NCI-H2171 (cell line): ENCODE results near the gene PRPF38B.
"Not testable (repeated sequence)": the region's sequence is repeated elsewhere in the genome, so short reads cannot be mapped to it uniquely, and the experiment has no call there.

Source experiments
- DNase-seq: peaks from one replicate; lab custom pipeline; 2025; lab: John Stamatoyannopoulos, UW

The PRPF38B gene

DNA sequence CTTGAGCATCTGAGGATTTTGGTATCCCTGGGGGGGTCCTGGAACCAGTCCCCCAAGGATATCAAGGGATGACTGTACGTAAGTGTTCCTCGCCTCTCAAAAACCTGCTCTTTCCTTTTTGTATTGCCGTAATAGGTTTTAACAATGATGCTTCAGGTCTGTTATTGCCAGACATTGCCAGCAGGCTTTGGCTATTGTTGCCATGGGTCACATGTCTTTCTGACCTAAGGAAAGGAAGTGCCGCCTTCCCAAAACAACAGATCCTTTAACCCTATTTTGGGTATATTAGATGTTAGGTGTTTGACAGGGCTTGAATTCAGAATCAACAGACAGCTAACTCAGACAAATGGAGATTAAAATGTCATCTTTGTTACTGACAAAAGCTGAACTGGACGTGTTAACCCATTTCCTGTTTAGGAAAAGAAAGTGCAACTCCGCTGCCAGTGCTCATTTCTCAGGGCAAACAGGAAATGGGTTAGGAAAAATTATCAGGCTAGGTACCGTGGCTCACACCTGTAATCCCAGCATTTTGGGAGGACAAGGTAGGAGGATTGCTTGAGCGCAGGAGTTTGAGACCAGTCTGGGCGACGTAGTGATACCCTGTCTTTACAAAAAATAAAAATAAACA, 12.4 kb upstream of the PRPF38B start:
- DNase-seq = no peak

DNA sequence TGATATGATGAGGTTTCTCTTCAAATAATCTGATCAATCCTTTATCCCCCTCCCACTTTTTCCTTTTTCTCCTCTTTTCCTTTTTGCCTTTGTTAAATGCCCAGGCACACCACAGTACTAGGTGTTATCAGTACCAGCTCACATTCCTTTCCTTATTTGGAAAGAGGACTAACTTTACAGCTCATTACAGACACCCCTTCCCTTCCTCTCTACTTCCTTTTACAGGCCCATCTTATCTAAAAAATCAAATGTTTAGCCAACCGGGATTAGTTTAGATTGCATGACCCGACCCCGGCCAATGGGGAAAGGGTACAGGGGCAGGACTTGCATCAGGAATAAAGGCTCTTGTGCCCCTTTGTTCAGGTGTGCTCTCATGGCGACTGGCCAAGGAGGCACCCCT, 10.4 kb upstream of the PRPF38B start:
- not testable (repeated sequence) for DNase-seq

DNA sequence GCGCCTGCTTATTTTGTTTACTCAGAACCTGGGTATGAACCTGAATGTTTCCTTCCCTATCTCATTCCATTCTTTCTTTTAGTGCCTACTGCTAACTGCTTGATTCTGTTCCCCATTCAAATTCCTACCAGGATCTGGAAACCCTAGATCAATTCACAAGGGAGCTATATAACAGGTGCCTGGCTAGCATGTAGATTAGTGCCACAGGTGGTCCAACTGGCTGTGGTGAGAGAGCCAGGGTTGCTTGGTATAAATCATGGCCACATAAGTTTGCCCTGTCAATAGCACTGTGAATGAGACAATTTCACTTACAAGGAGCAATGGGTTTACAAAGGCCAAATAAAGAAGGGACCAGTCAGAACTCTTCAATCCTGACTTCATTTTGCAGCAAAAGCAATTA, 6.6 kb upstream of the PRPF38B start:
- DNase-seq = peak; percentile 15

DNA sequence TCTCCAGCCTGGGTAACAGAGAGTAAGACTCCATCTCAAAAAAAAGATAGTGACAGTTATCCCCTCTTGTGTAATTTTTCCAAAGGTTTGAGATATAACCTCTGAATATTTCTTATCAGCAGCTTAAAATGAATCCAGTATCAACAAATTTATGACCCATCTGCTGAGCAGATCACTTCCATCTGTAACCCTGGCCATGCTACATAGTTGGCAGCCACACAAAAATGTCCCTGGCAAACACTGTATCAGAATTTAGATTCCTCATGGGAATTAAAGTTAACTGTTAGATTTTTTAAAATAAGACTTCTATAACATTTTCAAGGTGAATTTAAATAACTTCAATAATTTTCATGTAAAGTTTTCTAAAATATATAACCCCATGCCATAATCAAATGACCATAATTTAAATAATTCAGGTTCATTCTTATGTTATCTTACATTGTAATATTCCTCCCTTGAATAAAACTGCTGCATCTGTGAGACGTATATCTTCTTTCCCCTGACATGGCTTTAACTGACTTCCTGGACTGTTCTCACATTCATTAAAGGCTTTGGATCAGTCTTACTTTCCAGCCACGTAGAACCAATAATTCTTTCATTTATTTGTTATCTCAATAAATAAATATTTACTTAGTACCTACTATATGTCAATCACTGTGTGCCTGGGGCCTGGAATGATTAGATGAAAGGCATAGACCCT, 5.3 kb upstream of the PRPF38B start:
- no peak for DNase-seq

DNA sequence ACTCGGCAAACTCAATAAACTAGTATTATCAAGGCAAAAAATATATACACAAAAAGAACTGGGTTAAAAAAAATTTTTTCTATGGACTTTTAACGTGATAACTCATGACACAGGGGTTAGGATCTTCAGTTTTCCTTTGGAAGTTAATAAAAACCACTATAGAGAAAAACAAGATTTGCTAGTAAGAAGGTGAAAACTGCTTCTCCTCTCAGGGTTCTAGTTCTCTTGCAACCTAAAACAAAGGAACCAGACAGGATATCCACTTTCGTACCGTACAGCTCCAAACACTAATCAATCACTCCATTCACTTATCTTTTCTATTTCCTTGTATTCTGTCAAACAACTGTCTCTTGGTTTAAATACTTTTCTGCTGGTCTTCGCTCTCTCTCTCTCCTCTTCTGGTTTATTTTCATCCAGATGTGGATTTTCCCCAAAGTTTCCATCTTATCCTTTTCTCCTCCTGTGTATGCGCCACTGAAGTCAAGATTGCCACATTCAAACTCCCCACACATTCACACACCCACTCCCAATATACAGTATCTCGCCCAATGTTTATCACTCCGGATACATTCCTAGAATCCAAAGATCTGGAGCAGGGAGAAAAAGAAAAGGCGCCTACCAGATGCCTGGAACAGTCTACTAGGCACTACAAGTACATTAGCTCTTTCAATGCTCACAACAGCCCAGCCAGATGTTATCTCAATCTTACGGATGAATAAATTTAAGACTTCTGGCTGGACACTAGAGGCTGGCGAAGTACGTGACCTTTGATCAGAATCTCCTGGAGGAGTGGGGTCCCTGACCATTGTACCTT, 775 bp upstream of the PRPF38B start:
- no peak for DNase-seq

DNA sequence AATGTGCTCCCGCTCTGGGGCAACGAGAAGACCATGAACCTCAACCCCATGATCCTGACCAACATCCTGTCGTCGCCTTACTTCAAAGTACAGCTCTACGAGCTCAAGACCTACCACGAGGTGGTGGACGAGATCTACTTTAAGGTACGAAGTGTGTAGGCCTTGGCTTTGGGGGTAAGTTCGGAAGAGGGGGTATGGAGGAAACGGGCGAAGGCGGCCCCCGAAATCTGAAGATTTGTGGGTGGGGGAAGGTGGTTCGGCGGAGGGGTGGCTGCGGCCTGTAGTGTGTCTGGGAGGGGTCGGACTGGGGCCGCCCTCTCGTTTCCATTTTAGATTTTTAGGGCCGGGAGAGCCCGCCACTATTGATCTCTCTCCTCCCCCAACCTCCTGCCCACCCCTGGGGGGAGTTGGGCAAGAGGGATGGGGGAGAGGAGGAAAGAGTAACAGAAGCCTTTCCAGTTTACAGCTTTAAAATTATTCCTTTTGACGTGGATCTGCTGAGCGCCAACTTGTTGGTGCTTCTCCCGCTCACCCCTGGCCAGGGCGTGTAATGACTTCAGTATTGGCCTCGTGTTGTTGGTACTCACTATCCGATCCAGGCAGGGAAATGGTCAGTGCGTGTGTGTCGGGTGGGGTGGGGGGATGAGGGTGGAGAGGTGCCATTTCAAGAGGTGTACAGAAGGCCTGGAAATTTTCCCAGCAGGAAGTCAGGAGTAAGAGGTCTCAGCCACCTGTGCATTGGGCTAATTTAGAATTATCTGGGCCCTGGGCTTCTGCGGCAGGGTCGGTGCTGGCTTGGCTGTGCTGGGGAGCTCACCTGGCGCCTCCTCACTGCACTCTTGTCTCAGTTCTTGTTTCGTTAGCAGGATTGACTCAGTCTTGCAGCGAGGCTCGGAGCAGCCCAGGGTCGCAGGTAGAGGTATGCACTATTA, 880 bp downstream of the PRPF38B start:
- DNase-seq = peak; percentile 58

DNA sequence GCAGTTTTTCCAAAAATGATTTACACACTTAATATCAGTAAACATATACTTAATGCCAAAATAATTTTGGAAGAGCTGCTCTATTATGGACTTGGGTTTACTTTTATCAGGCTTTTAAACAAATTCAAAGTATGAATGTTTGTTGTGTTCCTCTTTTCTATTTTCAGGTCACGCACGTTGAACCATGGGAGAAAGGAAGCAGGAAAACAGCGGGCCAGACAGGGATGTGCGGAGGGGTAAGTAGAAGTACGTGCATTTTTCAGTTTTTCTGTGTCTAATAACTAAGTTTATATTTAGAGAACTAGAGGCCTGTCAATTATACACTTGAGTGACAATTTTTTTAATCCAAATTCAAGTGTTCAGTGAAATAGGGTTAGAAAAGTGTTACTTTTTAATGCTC, 3.4 kb downstream of the PRPF38B start:
- DNase-seq = no peak

DNA sequence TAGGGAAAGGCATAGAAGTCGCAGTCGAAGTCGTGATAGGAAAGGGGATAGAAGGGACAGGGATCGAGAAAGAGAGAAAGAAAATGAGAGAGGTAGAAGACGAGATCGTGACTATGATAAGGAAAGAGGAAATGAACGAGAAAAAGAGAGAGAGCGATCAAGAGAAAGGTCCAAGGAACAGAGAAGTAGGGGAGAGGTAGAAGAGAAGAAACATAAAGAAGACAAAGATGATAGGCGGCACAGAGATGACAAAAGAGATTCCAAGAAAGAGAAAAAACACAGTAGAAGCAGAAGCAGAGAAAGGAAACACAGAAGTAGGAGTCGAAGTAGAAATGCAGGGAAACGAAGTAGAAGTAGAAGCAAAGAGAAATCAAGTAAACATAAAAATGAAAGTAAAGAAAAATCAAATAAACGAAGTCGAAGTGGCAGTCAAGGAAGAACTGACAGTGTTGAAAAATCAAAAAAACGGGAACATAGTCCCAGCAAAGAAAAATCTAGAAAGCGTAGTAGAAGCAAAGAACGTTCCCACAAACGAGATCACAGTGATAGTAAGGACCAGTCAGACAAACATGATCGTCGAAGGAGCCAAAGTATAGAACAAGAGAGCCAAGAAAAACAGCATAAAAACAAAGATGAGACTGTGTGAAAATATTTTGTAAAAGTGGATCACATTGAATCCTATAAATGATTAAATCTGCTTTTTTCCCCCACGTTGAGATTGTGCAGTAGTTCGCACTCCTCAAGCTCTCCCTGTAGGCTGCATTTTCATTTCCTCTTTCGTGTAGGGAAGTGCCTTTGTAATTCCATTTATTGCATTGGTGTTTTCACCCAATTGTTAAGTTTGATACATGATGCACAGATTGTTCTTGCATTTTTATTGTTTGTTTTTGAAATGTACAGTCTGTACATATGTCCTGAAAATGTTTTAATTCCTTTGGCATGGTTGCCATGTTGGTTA, 7.5 kb downstream of the PRPF38B start:
- no peak for DNase-seq

DNA sequence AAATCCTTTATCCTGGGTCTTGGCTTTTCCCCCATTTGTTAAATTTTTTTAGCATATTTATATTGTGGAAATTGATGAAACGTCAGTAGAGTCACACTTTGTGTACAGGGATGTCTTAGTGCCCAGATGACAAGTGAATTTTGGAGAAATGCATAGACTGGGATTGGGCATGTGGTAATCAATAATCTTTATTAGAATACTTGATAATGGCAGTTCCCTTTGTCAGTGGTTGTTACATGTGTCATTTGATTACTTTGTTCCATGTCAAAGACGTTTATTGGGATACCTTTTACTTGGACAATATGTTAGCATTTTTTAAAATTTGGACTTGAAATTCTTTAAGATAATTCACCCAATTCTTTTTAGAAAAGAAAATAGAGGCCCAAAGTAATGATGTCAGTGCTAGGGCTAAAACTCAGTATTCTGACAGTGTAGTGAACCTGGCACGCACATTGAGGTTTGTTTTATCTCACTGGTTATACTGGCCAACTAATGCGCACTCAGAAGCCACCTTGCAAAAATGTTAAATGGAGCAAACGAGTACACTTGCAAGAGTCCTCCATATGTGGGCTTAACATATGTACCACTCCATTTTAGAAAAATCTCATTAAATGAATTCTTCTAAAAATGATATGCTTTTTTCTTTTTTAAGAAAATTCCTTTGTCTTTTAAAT, 9.2 kb downstream of the PRPF38B start:
- DNase-seq = no peak

DNA sequence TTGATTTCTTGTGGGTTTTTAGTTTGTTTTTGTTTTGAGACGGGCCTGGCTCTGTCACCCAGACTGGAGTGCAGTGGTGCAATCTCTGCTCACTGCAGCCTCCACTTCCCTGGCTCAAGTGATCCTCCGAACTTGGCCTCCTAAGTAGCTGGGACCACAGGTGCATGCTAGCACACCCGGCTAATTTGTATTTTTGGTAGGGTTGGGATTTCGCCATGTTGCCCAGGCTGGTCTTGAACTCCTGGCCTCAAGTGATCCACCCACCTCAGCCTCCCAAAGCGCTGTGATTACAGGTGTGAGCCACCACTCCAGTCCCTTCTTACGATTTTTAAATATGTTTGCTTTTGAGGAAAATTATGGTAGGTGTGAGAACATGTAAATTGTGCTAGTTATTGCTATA, 10.0 kb downstream of the PRPF38B start:
- not testable (repeated sequence) for DNase-seq

DNA sequence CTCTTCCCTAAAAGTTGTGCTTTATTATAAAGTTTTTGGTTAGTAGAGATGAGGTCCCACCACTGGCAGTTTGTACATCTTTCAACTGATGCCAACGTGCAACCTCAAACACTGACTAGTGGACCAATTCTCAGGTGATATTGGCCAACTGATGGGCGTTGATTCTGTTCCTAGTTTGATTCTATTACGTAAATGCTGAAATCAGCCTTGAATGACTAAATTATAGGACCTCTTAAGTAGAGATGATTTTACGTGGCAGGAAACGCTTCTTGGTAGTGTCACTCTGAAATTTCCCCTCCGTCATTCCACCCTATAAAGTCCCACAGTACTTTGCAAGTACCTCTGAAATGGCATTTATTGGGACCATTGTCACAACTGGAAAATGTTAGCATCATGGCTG, 11.8 kb downstream of the PRPF38B start:
- no peak for DNase-seq

DNA sequence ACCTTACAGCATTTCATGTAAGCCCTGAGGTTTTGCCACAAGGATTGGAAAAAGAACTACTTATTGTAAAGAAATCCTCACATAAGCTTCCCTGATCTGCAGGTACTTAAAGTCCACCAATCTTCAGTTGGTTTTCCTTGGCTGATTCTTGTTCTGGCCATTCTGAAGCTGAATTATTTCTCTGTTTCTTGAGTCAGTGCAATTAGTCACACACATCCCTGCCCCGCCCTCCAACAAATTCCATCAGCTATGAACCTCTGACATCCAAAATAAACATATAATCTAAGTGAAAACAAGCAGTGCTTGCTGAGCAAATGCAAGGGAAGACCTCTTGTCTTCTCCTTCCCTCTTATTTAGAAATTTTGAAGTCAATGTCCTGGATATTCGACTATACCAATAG, 12.4 kb downstream of the PRPF38B start:
- DNase-seq = no peak

DNA sequence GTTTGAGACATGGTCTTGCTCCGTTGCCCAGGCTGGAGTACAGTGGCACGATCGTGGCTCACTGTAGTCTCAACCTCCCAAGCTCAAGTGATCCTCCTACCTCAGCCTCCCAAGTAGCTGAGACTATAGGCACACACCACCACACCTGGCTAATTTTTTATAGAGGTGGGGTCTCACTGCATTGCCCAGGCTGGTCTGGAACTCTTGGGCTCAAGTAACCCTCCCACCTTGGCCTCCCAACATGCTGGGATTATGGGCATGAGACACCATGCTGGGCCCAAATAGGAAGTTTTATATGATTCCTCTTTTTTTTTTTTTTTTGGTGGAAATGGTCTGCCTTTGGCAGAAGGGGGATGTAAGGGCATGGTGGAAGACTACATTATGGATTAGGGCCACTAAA, 14.5 kb downstream of the PRPF38B start:
- DNase-seq = no peak

DNA sequence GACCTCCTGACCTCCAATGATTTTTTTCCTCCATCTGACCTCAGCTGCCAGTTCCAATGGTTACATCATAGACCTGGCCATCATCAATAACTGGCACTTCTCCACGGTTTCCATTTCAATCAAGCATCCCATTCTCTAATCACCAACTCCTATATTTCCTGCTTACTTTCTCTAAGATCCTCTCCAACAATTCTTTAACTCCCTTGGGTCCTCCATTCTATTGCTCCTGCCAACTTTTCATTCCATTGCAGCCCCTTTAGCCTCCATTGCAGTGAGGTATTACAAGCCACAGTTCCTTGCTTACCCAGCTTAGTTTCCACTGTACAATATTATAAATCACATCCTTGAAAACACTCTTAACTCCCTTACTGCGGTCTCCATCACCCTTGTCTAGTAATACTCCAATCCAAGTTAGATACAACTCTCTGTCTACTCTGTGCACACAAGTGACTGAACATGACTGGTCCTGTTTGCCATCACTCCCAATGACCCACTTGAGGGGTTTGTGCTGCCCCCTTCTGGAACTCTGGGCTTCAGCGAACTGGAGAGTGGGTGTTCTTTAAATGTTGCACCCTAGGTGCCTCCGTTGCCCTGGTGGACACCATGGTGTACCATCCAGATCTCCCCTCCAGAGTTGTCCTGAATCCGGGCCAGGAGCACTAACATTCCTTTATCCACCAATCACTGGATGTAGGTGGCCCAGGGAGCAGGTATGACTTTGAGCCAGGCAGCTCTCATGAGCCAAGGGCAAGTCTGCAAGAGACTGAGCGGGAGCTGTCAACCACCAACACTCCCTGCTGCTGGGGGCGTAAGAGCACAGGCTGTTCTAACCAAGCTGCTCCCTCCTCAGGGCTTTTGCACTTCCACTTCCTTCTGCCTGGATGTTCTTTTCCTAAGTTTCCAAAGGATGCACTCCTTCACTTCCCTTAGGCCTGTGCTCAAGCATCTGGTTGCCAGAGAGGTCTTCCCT, 16.9 kb downstream of the PRPF38B start:
- no peak for DNase-seq

DNA sequence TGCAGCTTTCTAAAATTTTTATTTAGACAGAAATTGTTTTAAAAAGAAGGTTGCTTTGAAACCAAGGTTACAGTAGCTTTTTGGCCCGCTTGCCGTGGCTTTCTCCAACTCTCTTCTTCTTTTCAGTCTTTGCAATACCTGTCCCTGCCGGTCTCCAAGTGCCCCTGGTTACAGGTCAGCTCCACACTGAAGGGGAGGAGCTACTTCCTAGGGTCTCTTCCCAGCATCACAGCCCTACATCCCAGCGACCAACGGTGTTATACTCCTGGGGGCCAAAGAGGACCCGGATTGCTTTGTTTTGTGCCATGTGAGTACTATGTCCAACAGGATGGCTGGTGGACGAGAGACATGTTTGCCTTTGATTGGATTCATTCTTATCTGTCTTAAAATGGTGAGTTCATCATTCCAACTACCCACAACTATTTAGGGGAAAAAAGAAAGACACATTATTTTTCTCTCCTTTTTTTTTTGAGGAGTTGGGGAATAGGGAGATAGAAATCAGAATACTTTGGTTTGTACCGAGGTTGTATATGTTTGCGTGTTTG, 20.6 kb downstream of the PRPF38B start, which contains the start of gene FNDC7:
TSS of gene FNDC7 (plus strand) at position 303 of the 545 bp plus-strand sequence. CDS start at position 329, 26 bp downstream.
- DNase-seq = no peak

DNA sequence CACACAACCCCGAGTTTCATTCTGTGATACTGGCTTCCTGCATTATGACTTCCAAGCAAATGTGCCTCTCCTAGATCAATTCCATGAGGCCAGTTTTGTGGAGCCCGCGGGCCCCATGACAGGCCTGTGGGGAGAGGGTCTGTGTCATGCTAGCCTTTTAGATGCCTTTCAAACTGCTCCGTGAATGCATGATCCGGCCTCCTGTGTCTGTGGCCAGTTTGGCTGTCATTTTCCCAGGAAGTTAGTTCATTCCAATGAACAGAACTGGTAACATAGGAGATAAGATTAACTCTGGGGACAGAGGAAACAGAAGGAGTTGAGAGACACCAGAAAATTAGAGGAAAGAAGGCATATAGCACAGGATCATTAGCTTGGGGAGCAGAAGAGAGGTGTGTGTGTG, 23.8 kb downstream of the PRPF38B start:
- no peak for DNase-seq

DNA sequence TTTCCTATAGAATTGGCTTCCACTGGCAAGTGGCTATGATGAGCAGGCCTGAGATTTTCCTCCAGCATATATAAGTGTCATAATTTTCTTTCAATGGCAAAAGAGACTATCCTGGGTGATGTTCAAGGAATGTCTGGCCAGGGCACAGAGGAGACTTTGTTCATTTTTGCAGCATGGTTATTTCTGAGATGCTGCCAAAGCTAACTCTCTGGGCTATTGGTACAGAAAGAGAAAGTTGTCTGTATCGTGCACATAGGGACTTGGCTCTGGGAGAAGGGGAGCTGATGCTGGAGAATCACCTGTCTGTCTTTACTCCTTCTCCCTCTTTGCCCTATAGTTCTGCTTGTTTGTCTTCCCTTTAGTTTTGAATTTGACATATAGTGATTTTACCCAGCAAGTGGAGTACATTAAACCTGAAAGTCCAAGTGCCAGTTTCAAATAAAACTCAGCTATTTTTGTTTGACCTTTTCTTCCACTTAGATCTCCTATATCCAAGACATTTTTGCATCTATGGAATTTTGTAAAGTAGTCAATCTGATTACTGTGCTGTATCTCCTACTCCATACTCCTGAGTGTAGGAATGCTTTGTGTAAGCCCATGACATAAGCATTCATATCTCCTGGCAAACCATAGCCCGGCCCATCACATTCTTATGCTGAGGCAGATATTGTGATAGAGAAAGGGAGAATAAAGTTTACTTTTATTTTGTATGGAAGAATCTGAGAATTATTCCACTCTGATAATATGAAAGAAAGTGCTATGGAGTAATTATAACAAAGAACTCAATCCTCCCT, 24.5 kb downstream of the PRPF38B start:
- no peak for DNase-seq
